HepG2 (cell line): ENCODE measurements around the gene STOML1. TPM values are rescaled to one million over a fixed set of nuclear protein-coding genes. Genes with fewer than 3 reads are reported as not detected.

Source experiments
- ATF4 ChIP-seq, 2 experiments: fragments of 450-650 bp in 1 of 2; sonication (generic) in 1 of 2; formaldehyde crosslinking; IDR thresholded peaks; 2 replicates each; pipeline versions ENCODE4 v1.5.0 to v1.8.0; 2020 to 2022; ENCODE audit warnings: mild to moderate bottlenecking in 1 of 2, missing genetic modification reagents in 1 of 2
- CREBL2 ChIP-seq: sonication (generic); formaldehyde crosslinking; IDR thresholded peaks from 2 replicates; pipeline ENCODE4 v1.8.1; 2023; ENCODE audit warnings: missing genetic modification reagents, mild to moderate bottlenecking, borderline replicate concordance
- E2F1 ChIP-seq: sonication (generic); formaldehyde crosslinking; IDR thresholded peaks from 2 replicates; pipeline ENCODE4 v1.5.0; 2020; ENCODE audit warnings: missing genetic modification reagents
- FOXO1 ChIP-seq: sonication (generic); formaldehyde crosslinking; IDR thresholded peaks from 2 replicates; pipeline ENCODE4 v1.4.0; 2020; ENCODE audit warnings: missing genetic modification reagents
- GABPB1 ChIP-seq: IDR thresholded peaks from 2 replicates; pipeline ENCODE4 v1.6.1; 2016; ENCODE audit warnings: mild to moderate bottlenecking, missing genetic modification reagents, moderate library complexity, missing compliant biosample characterization
- JARID2 ChIP-seq: sonication (generic); formaldehyde crosslinking; IDR thresholded peaks from 2 replicates; pipeline ENCODE4 v1.8.1; 2023; ENCODE audit warnings: missing genetic modification reagents, inconsistent platforms; ENCODE audit not compliant: insufficient replicate concordance
- KLF6 ChIP-seq: IDR thresholded peaks from 2 replicates; pipeline ENCODE4 v1.8.0; 2016; ENCODE audit warnings: missing biosample characterization, missing genetic modification reagents
- PHF21A ChIP-seq: sonication (generic); formaldehyde crosslinking; IDR thresholded peaks from 2 replicates; pipeline ENCODE4 v1.5.0; 2020; ENCODE audit warnings: mild to moderate bottlenecking, missing genetic modification reagents
- REPIN1 ChIP-seq: sonication (generic); formaldehyde crosslinking; IDR thresholded peaks from 2 replicates; pipeline ENCODE4 v1.8.0; 2022; ENCODE audit warnings: missing genetic modification reagents, low read depth, mild to moderate bottlenecking, borderline replicate concordance
- RFXANK ChIP-seq: IDR thresholded peaks from 2 replicates; pipeline ENCODE4 v1.6.1; 2016
- SIX4 ChIP-seq: sonication (generic); formaldehyde crosslinking; IDR thresholded peaks from 2 replicates; pipeline ENCODE4 v1.4.0; 2020; ENCODE audit warnings: missing genetic modification reagents
- SMARCE1 ChIP-seq: fragments of 450-650 bp; IDR thresholded peaks from 2 replicates; pipeline ENCODE4 v1.6.1; 2017; ENCODE audit warnings: borderline replicate concordance
- SNAPC4 ChIP-seq: sonication (generic); formaldehyde crosslinking; IDR thresholded peaks from 2 replicates; pipeline ENCODE4 v1.4.0; 2020; ENCODE audit warnings: mild to moderate bottlenecking, missing genetic modification reagents
- SRSF4 ChIP-seq: fragments of 200-400 bp; formaldehyde crosslinking; IDR thresholded peaks from one replicate; pipeline ENCODE4 v1.6.1; 2018; ENCODE audit warnings: mild to moderate bottlenecking, low read depth, low read length, moderate library complexity; ENCODE audit not compliant: poor library complexity, severe bottlenecking
- TBL1XR1 ChIP-seq: fragments of 150-350 bp; IDR thresholded peaks from 2 replicates; pipeline ENCODE4 v1.6.1; 2014; ENCODE audit warnings: borderline replicate concordance, low read length; ENCODE audit not compliant: partially characterized antibody
- XRCC5 ChIP-seq: fragments of 200-400 bp; formaldehyde crosslinking; optimal IDR thresholded peaks from 2 replicates; pipeline ENCODE3; 2017; ENCODE audit warnings: mild to moderate bottlenecking, low read length
- ZBTB8A ChIP-seq: sonication (generic); formaldehyde crosslinking; IDR thresholded peaks from 2 replicates; pipeline ENCODE4 v1.4.0; 2020; ENCODE audit warnings: mild to moderate bottlenecking, low read depth, missing genetic modification reagents, borderline replicate concordance
- ZFP36L1 ChIP-seq: sonication (generic); formaldehyde crosslinking; IDR thresholded peaks from 2 replicates; pipeline ENCODE4 v1.8.0; 2022; ENCODE audit warnings: mild to moderate bottlenecking, missing genetic modification reagents, moderate library complexity
- ZFY ChIP-seq: sonication (generic); formaldehyde crosslinking; IDR thresholded peaks from 2 replicates; pipeline ENCODE4 v1.4.0; 2020; ENCODE audit warnings: missing genetic modification reagents
- ZNF12 ChIP-seq: sonication (generic); formaldehyde crosslinking; IDR thresholded peaks from 2 replicates; pipeline ENCODE4 v1.5.0; 2020; ENCODE audit warnings: missing genetic modification reagents
- ZNF562 ChIP-seq: sonication (generic); formaldehyde crosslinking; IDR thresholded peaks from 2 replicates; pipeline ENCODE4 v1.8.0; 2022; ENCODE audit warnings: missing genetic modification reagents, borderline replicate concordance
- ZNF788 ChIP-seq: sonication (generic); formaldehyde crosslinking; IDR thresholded peaks from 2 replicates; pipeline ENCODE4 v1.5.0; 2020; ENCODE audit warnings: mild to moderate bottlenecking, missing genetic modification reagents, borderline replicate concordance
- ZSCAN31 ChIP-seq: sonication (generic); formaldehyde crosslinking; IDR thresholded peaks from 2 replicates; pipeline ENCODE4 v1.5.0; 2020; ENCODE audit warnings: low read depth, mild to moderate bottlenecking, missing genetic modification reagents
- polyA plus RNA-seq, 8 experiments: library from polyadenylated mRNA; depleted of rRNA in 3 of 8; stranded (reverse) in 7 of 8; unstranded in 1 of 8; fragments of >200 nt; fragmentation: Illumina TruSeq in 4 of 8; extraction: Trizol in 4 of 8; gene quantifications; 2 replicates each; pipeline versions ENCODE4 v1.2.1 to v1.2.3, GENCODE V29; 2011 to 2016; ENCODE audit warnings: low read depth in 4 of 8, missing spikeins in 1 of 8, mixed read lengths in 1 of 8; ENCODE audit not compliant: insufficient read depth in 1 of 8
- total RNA-seq, 5 experiments: library from RNA; depleted of rRNA; stranded (reverse); fragments of >200 nt; fragmentation: Illumina TruSeq; extraction: Trizol; gene quantifications; 2 replicates each; pipeline ENCODE4 v1.2.3, GENCODE V29; 2016; ENCODE audit warnings: low read depth in 1 of 5

The STOML1 gene
- total and polyA plus RNA-seq, 2 of the 13 experiments (the other 11 are each of a cell fraction or from before 2014, with no cell fraction given) = 3.5 to 3.7 TPM

GRCh38 chr15:73991726-73992593, at the start of gene STOML1 (continued):
- TF ChIP-seq CREBL2 (CRISPR knock-in tag) (no peak), ZNF788 (CRISPR knock-in tag) (peak; percentile 73; the same call in 1 of the 2 replicates), ZNF562 (CRISPR knock-in tag) (no peak), KLF6 (CRISPR knock-in tag) (peak; percentile 65; the same call in 1 of the 2 replicates), JARID2 (CRISPR knock-in tag) (no peak), ZSCAN31 (CRISPR knock-in tag) (0 out of 2 replicates have a peak, but pooled peaks have one; percentile 28), REPIN1 (CRISPR knock-in tag) (no peak), SIX4 (CRISPR knock-in tag) (no peak), E2F1 (CRISPR knock-in tag) (0 out of 2 replicates have a peak, but pooled peaks have one; percentile 45), XRCC5 (peak; percentile 78), ZNF12 (CRISPR knock-in tag) (no peak), TBL1XR1 (no peak), SNAPC4 (CRISPR knock-in tag) (no peak), GABPB1 (CRISPR knock-in tag) (peak; percentile 94), FOXO1 (CRISPR knock-in tag) (peak; percentile 64), ZFP36L1 (CRISPR knock-in tag) (no peak), SRSF4 (no peak), PHF21A (peak; percentile 60), ATF4 (CRISPR knock-in tag; IDR thresholded peaks at IDR 0.05) (no peak), ZFY (CRISPR knock-in tag) (peak; percentile 80), ZBTB8A (no peak), SMARCE1 (no peak), RFXANK (CRISPR knock-in tag) (peak; percentile 81; the same call in 1 of the 2 replicates)
